ENCODE data around the gene ZNF578. TPM values are rescaled to one million over a fixed set of nuclear protein-coding genes. Genes with fewer than 3 reads are reported as not detected.
"Not testable (repeated sequence)": the region's sequence is repeated elsewhere in the genome, so short reads cannot be mapped to it uniquely, and the experiment has no call there.

Gene ZNF578
- polyA plus RNA-seq, 1 experiment: 4.3 TPM

DNA sequence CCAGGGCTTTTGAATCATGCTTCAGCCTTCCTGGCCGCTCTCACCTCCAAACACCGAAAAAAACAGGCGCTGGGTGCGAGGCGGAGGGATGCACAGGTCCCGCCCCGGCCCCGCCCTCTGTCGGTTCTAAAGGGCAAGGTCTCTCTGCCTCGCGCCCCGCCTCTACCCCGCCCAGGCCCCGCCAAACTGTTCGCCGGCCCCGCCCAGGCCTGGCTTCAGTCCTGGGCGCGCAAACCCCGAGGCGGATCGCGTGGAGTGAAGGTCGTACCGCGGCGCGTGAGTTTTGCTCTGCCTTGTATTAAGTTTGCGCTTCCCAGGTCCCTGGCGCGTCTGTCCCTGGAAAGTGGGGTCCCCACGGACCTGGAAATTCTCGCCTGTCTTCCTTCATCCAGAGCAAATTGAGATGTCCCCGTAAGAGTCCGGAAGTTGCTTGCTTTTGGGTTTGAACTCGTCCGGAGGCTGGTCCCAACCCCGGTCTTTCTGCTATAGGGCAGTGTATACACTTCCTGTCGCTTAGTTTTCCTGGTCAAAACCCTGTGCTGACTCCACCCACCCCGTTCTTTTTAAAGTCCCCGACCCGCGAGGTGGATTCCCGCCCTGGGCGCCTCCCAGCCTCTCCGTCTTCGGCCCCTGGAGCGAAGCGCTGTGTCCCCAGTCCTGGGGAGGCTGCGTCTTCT lies 82.6 kb downstream of the ZNF578 start:
- Histone ChIP-seq H3K27me3 (ENCODE audit: control insufficient read depth, insufficient read depth, low read length) (no peaks in the 10 kb centered on the region), H3K27ac (ENCODE audit: low read depth, low read length) (peak overlapping the region; percentile 21), H3K9me3 (ENCODE audit: control insufficient read depth, insufficient read depth, low read length) (peaks cover 15% of the 10 kb centered on the region), H3K4me3 (ENCODE audit: low read depth, low read length) (peak overlapping the region; percentile 73)
- ChIA-PET POLR2A (no interaction called here), CTCF (no interaction called here)
- TF ChIP-seq, protein P1, sequence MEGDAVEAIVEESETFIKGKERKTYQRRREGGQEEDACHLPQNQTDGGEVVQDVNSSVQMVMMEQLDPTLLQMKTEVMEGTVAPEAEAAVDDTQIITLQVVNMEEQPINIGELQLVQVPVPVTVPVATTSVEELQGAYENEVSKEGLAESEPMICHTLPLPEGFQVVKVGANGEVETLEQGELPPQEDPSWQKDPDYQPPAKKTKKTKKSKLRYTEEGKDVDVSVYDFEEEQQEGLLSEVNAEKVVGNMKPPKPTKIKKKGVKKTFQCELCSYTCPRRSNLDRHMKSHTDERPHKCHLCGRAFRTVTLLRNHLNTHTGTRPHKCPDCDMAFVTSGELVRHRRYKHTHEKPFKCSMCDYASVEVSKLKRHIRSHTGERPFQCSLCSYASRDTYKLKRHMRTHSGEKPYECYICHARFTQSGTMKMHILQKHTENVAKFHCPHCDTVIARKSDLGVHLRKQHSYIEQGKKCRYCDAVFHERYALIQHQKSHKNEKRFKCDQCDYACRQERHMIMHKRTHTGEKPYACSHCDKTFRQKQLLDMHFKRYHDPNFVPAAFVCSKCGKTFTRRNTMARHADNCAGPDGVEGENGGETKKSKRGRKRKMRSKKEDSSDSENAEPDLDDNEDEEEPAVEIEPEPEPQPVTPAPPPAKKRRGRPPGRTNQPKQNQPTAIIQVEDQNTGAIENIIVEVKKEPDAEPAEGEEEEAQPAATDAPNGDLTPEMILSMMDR (IDR thresholded peaks at IDR 0.05; ENCODE audit: low read depth, low read length): no peak; the same call in 1 of the 2 replicates
- peak; percentile 24 for DNase-seq (ENCODE audit: low read depth, low spot score)

DNA sequence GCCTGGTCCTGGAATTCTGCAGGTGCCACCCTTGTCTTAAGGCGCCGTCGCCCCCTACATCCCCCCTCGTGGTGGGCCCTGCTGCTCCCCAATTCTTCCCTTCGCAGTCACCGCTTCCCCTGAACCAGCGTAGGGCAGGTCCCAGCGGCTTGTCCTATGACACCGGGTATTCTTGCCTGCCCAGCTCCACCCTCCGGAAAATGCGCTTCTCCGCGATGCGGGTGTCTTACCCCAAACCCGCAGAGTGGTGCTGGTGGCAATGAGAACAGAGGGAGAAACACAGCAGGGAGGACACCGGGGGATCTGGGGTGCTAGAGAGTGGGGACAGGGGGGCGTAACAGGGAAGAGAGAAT lies 83.1 kb downstream of the ZNF578 start:
- H3K27me3 ChIP-seq (ENCODE audit: control insufficient read depth, insufficient read depth, low read length): no peaks in the 10 kb centered on the region
- ChIA-PET POLR2A (no interaction called here), CTCF (no interaction called here)
- TF ChIP-seq, protein P1 (IDR thresholded peaks at IDR 0.05; ENCODE audit: low read depth, low read length): no peak
- H3K4me3 ChIP-seq (ENCODE audit: low read depth, low read length): peak overlapping the region; percentile 73
- peak overlapping the region; percentile 21 for H3K27ac ChIP-seq (ENCODE audit: low read depth, low read length)
- DNase-seq (ENCODE audit: low read depth, low spot score): no peak
- peaks cover 21% of the 10 kb centered on the region for H3K9me3 ChIP-seq (ENCODE audit: control insufficient read depth, insufficient read depth, low read length)

DNA sequence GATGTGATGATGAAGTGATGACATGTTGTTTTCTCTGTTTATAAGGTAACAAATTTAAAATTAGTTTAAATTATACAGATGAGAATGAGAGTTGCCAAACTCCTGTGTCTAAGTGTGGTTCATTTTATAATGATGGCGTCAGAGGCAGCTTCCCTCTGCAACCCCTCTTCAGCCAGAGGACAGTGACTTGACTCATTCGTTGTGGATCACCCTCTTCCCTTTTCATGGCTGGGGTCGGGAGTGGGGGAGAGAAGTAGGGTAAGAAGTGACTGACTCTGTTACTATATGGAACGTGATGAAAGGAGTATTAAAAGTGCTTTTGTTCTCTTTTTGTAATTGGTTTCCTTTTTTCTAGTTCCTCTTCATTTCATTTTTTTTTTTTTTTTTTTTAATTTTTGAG lies 85.5 kb downstream of the ZNF578 start:
- H3K4me3 ChIP-seq (ENCODE audit: low read depth, low read length); POLR2A ChIA-PET; H3K27ac ChIP-seq (ENCODE audit: low read depth, low read length); CTCF ChIA-PET; H3K27me3 ChIP-seq (ENCODE audit: control insufficient read depth, insufficient read depth, low read length); DNase-seq (ENCODE audit: low read depth, low spot score): not testable (repeated sequence)
- peaks cover 30% of the 10 kb centered on the region for H3K9me3 ChIP-seq (ENCODE audit: control insufficient read depth, insufficient read depth, low read length)

DNA sequence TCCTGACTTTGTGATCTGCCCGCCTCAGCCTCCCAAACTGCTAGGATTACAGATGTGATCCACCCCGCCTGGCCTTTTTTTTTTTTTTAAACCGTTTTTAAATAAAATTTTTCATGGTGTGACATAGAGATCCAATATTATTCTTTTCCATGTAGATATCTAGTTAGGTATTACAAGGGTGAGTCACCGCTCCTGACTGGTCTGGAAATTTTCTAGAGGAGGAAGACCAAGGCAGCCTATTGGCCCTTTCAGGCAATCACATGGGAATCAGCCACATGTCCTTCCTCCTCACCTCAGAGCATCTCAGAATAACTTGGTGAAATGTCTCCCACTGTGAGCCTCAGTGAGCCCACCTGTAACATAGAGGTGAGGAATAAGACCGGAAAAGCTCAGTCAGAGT lies 87.8 kb downstream of the ZNF578 start:
- CTCF ChIA-PET: interaction anchor here (0.5 kb wide), 1 partner anchor 153 kb away, joined by 3 read pairs; no protein-coding TSS in a partner anchor
- DNase-seq (ENCODE audit: low read depth, low spot score); H3K4me3 ChIP-seq (ENCODE audit: low read depth, low read length); POLR2A ChIA-PET; H3K27ac ChIP-seq (ENCODE audit: low read depth, low read length); H3K27me3 ChIP-seq (ENCODE audit: control insufficient read depth, insufficient read depth, low read length): not testable (repeated sequence)
- peaks cover 40% of the 10 kb centered on the region for H3K9me3 ChIP-seq (ENCODE audit: control insufficient read depth, insufficient read depth, low read length)

DNA sequence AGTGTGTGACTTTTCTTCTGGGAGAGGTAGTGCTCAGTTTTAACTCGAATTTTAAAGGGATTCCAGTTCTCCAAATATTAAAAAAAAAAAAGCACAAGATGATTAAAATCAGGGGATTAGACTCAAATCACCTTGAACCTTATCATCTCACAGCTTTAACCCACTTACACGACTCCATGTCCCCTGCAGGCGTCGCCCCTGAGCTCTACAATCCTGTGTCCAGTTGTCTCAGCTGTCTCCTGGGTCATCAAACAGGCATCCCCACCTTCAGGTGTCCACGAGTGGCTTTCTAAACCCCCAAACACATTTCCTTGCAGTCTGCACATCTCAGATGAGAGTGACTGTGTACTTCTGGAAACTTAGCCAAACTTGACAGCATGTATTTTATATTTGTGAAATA lies 88.3 kb downstream of the ZNF578 start:
- H3K9me3 ChIP-seq (ENCODE audit: control insufficient read depth, insufficient read depth, low read length): peaks cover 43% of the 10 kb centered on the region
- ChIA-PET POLR2A (no interaction called here), CTCF (interaction anchor here (0.5 kb wide), 1 partner anchor 153 kb away, joined by 3 read pairs; no protein-coding TSS in a partner anchor)
- no peak overlapping the region for H3K4me3 ChIP-seq (ENCODE audit: low read depth, low read length)
- TF ChIP-seq, protein P1 (IDR thresholded peaks at IDR 0.05; ENCODE audit: low read depth, low read length): no peak
- H3K27me3 ChIP-seq (ENCODE audit: control insufficient read depth, insufficient read depth, low read length): no peaks in the 10 kb centered on the region
- no peak overlapping the region for H3K27ac ChIP-seq (ENCODE audit: low read depth, low read length)
- no peak for DNase-seq (ENCODE audit: low read depth, low spot score)

DNA sequence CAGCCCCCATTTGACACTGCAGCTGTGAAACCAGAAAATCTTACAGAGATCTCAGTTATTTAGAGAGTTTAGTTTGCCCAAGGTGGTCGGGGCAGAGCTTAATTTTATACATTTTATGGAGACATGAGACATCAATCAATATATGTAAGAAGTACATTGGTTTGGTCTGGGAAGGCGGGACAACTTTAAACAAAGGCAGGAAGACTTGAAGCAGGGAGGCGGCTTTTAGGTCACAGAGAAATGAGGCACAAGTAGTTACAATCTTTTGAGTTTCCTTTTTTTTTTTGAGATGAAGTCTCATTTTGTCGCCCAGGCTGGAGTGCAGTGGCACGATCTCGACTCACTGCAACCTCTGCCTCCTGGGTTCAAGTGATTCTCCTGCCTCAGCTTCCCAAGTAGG lies 89.2 kb downstream of the ZNF578 start:
- POLR2A ChIA-PET: not testable (repeated sequence)
- CTCF ChIA-PET: interaction anchor here (0.6 kb wide), 1 partner anchor 35 kb away, joined by 4 read pairs; no protein-coding TSS in a partner anchor

More for the DNA sequence above, 89.2 kb downstream of the ZNF578 start:
- DNase-seq (ENCODE audit: low read depth, low spot score); H3K4me3 ChIP-seq (ENCODE audit: low read depth, low read length); H3K27me3 ChIP-seq (ENCODE audit: control insufficient read depth, insufficient read depth, low read length); H3K27ac ChIP-seq (ENCODE audit: low read depth, low read length): not testable (repeated sequence)
- peaks cover 48% of the 10 kb centered on the region for H3K9me3 ChIP-seq (ENCODE audit: control insufficient read depth, insufficient read depth, low read length)

Data from AG04450 (cell line).